ENCODE measurements around the gene SLC39A7. TPM values are rescaled to one million over a fixed set of nuclear protein-coding genes. Genes with fewer than 3 reads are reported as not detected.
A peak's percentile ranks its signal among the peaks of the same experiment; 100 is the strongest.

SLC39A7 gene
- total and polyA plus RNA-seq, 2 of the 4 experiments (the other 2 are of a cell fraction): 135 to 208 TPM

DNA sequence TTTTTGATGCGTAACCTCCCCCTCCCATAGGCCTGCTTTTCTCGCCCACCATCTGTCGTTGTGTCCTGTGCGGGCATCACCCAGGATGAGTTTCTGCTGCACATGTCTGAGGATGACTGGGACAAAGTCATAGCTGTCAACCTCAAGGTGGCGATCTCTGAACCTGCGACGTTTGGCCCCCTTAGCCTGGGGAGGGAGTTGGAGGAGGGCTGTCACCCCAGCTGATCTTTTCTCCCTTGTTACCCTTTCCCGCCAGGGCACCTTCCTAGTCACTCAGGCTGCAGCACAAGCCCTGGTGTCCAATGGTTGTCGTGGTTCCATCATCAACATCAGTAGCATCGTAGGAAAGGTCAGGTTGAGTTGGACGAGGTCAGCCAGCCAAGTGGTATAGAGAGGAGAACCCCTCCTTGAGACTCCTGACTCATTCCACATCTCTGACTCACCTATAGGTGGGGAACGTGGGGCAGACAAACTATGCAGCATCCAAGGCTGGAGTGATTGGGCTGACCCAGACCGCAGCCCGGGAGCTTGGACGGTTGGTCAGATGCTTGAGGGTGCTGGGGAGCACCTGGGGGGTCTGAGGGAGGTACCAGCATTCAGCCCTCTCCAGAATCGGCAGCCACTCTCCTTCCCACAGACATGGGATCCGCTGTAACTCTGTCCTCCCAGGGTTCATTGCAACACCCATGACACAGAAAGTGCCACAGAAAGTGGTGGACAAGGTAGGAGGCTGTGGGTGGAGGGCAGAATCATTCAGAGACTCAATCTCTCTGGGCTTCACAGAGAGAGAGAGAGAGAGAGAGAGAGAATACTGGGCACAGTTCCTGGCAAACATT lies 4.7 kb downstream of the SLC39A7 start:
- Histone ChIP-seq H3K27me3 (ENCODE audit: control insufficient read depth, insufficient read depth, low read length) (no peaks in the 10 kb centered on the region), H3K9ac (ENCODE audit: low read depth, low read length) (no peak overlapping the region), H3K4me1 (ENCODE audit: control insufficient read depth, insufficient read depth, low read length) (peaks cover 34% of the 10 kb centered on the region), H3K14ac (replicated peaks; ENCODE audit: low read depth, low read length) (peak overlapping the region; percentile 55; the same call in 1 of the 2 replicates), H2BK15ac (ENCODE audit: low read depth, low read length) (no peak overlapping the region), H3K56ac (ENCODE audit: extremely low read depth, insufficient read depth, low read length) (no peak overlapping the region), H4K5ac (ENCODE audit: low read depth, low read length) (no peak overlapping the region; the same call in 1 of the 2 replicates), H4K91ac (ENCODE audit: insufficient read depth, low read depth, low read length) (peak overlapping the region; percentile 31; the same call in 1 of the 2 replicates), H3K27ac (ENCODE audit: insufficient read depth, low read length) (no peak overlapping the region; the same call in 1 of the 2 replicates), H3K18ac (ENCODE audit: low read depth, low read length) (no peak overlapping the region), H2BK20ac (ENCODE audit: low read depth, low read length) (no peak overlapping the region), H2BK120ac (ENCODE audit: low read depth, low read length) (peak overlapping the region; percentile 30; the same call in 1 of the 2 replicates), H2AFZ (replicated peaks; ENCODE audit: low read length, poor library complexity) (peak overlapping the region; percentile 82), H4K8ac (ENCODE audit: low read depth in 2 of 2, low read length in 2 of 2) (peak overlapping the region in 1 of 2 experiments; percentile 61; a peak in 2 of 4 replicates), H3K4ac (ENCODE audit: low read depth, low read length) (peak overlapping the region; percentile 70), H4K20me1 (ENCODE audit: insufficient read depth, low read length) (peaks cover 26% of the 10 kb centered on the region; the same call in 1 of the 2 replicates), H2AK9ac (replicated peaks; ENCODE audit: low read depth, low read length, poor library complexity) (peak overlapping the region; percentile 92), H3K36me3 (ENCODE audit: control insufficient read depth, insufficient read depth, low read length) (peaks cover 36% of the 10 kb centered on the region), H2BK5ac (ENCODE audit: low read depth, low read length, poor library complexity, severe bottlenecking) (peak overlapping the region; percentile 78), H3K23ac (ENCODE audit: low read depth, low read length) (peak overlapping the region; percentile 34; the same call in 1 of the 2 replicates), H3K4me3 (ENCODE audit: insufficient read depth, low read depth, low read length) (peak overlapping the region; percentile 60), H3K79me1 (ENCODE audit: low read depth in 1 of 2, low read length in 2 of 2) (peaks cover 21 to 86% of the 10 kb centered on the region in 2 experiments), H2AK5ac (ENCODE audit: low read depth, low read length) (peak overlapping the region; percentile 89), H3K4me2 (ENCODE audit: low read depth, low read length) (peak overlapping the region; percentile 83), H3K9me3 (ENCODE audit: control insufficient read depth, insufficient read depth, low read length) (no peaks in the 10 kb centered on the region), H3K9me1 (ENCODE audit: insufficient read depth, low read length) (peaks cover 39% of the 10 kb centered on the region)
- dilution Hi-C loops (cut with HindIII; ENCODE audit: low sequenced_read_pairs, unreplicated experiment) (no loop called here), intact Hi-C loops (cut with micrococcal nuclease) (no loop called here), in situ Hi-C loops (cut with MboI; ENCODE audit: low sequenced_read_pairs) (no loop called here)
- TF ChIP-seq MAZ (IDR thresholded peaks at IDR 0.05; ENCODE audit: borderline replicate concordance, low read depth, low read length): no peak
- TF ChIP-seq, protein P1, sequence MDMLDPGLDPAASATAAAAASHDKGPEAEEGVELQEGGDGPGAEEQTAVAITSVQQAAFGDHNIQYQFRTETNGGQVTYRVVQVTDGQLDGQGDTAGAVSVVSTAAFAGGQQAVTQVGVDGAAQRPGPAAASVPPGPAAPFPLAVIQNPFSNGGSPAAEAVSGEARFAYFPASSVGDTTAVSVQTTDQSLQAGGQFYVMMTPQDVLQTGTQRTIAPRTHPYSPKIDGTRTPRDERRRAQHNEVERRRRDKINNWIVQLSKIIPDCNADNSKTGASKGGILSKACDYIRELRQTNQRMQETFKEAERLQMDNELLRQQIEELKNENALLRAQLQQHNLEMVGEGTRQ (IDR thresholded peaks at IDR 0.05; ENCODE audit: low read depth, low read length): no peak
- TF ChIP-seq FOS (IDR thresholded peaks at IDR 0.05; ENCODE audit: low read depth, low read length): peak; percentile 54; the same call in 1 of the 2 replicates
- peak; percentile 62 for TF ChIP-seq CEBPB (IDR thresholded peaks at IDR 0.05; ENCODE audit: low read depth, low read length)
- peak; percentile 17; the same call in 1 of the 2 replicates for TF ChIP-seq POLR2A (IDR thresholded peaks at IDR 0.05; ENCODE audit: low read depth, low read length)
- peak; percentile 64 for DNase-seq
- no peak for ATAC-seq (ENCODE audit: low read depth)
- WGBS, 2 experiments (ENCODE audit: extremely low coverage in 2 of 2, insufficient read length in 1 of 2): no CpG with 5 or more reads among the region's 17 CpGs
- CTCF ChIA-PET: interaction anchor here (0.6 kb wide), 1 partner anchor 76 kb away, joined by 5 read pairs; no protein-coding TSS in a partner anchor
- no TSS peak for BruUV-seq (replicated peaks)
- POLR2A ChIA-PET (ENCODE audit: unreplicated experiment): no interaction called here

Measured in IMR-90 (cell line).